SHP77 (cell line): Measurements from ENCODE around the gene MID2.
"Not testable (repeated sequence)": the region's sequence is repeated elsewhere in the genome, so short reads cannot be mapped to it uniquely, and the experiment has no call there.

ENCODE experiments used
- DNase-seq, 2 experiments: peaks; one replicate each; lab custom pipeline; 2025; lab: John Stamatoyannopoulos, UW

MID2 gene

GRCh38 chrX:107842715-107843400 lies 17.2 kb downstream of the MID2 start:
- no peak for DNase-seq

DNA sequence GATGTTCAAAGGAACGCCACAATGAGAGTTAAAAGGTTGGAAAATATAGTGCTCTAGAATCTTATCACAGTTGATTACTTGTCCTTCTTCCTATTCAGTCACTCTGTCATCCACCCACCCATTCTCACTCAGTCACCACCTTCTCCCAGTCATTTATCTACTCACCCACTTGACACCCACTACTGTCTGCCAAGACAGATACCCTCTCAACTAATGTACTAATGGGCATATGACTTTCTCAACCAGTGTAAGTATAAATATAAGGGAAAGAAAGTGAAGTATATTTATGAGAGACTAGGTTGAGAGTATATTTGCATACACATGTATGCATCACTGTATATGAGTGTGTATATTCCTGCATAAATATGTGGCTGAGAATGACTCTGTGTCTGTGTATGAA lies 20.0 kb downstream of the MID2 start:
- DNase-seq: no peak

DNA sequence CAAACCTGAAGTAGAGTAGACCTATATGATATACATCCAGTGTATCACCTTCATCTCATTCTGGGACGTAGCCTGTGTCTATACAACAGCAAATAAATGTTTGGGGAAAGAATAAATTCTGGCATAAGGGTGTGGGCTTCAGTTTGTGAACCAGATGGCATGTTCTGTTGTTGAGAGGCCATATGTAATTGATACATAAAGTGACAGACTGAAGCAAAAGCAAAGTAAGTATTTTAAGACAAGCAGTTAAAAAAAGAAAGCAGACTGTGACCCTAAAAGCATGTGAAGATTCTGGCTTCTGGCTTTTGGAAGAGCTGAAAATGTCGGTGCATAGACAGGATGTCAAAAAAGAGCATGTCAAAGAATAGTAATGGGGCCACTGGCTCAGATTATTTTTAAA lies 22.9 kb downstream of the MID2 start:
- no peak for DNase-seq

DNA sequence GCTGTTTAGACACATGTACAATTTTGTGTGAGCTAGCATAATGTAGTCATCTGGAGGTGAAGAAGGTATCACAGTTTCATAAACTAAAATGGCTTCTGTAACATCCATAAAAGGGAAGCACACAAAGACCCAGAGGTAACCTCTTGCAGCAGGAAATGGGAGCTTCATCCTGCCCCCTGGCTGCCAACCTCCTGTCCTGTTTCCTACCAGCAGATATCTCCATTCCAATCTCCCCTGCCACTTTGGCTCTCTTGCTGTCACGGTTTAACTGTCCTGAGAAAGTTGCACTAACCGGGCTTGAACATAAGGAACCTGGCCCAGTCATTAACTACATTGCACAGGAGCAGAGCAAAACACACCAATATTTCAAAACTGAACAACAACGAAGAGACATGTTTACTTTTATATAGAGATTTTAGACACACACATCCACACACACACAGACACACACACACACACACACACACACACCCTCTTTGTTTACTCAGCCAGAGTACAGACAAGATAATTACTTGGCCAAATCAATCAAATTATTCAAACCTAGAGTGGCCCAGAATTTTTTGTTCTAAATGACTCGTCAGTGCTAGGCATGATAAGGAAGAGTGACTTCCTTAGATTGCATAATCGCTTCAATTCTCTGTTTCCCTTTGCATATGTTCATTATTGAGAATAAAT lies 24.2 kb downstream of the MID2 start:
- DNase-seq: peak in 1 of 2 experiments; percentile 0

DNA sequence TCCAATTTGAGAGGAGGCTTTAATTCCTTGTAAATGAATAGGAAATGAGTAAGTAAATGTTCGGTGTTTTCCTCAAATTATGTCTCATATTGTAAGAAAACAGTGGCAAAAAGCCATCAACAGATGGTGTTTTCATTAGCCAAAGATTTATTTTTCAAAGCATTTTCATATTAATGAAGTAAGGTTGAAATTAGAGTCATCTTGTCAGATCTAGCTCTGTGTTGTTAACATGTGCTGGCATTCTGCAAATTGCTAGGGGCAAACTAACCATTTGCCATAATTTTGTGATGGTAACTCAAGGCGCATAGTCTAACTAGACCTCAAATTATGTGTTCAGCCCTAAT lies 24.7 kb downstream of the MID2 start:
- DNase-seq: no peak

DNA sequence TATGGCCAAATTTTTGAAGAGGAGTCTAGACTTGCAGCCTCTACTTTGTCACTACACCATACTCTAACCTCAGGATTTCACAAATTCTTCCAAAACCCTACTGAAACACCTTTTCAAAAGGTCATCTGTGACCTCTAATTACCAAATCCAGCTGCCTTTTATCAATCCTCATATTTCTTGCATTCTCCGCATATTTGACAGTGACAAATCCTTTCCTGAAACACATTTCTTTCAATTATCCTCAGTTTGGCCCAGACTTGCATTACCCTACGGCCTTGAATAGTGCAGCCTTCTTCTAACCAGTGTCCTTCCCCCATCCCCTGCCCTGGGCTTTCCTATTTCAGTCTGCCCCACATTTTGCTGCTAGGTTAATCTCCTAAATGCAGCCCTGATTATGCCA lies 25.5 kb downstream of the MID2 start:
- no peak for DNase-seq

DNA sequence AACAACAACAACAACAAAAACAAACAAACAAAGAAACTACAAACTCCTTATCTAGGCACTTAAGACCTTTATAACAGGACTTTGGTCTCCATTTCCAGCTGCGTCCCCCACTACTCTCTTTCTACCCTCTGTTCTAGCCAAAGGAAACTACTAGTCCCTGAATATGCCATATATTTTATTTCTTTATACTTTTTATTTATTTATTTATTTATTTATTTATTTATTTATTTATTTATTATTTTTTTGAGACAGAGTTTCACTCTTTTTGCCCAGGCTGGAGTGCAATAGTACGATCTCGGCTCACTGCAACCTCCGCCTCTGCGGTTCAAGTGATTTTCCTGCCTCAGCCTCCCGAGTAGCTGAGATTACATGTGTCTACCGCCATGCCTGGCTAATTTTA lies 26.0 kb downstream of the MID2 start:
- not testable (repeated sequence) for DNase-seq

- no peak for DNase-seq
These were observed 30.6 kb downstream of the MID2 start for GRCh38 chrX:107856289-107856688.

GRCh38 chrX:107857041-107857440 lies 31.4 kb downstream of the MID2 start:
- DNase-seq: not testable (repeated sequence)

DNA sequence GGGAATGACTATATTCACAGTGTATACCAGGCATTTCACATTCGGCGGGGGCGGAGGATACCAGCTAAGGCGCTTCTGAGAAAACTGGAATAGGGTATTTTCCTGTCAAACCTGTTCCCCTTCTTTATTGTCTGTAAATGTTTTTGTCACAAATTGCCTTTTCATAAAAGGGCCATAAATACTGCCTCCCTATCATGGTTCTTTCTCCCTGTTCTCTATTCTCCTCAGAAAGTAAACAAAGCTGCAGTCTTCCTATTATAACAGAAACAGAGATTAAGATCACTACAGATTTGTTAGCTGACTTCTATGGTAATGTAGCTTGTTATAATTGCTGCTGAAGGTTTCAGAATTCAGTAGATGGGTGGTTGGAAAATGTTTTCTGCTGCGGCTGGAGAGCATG lies 32.2 kb downstream of the MID2 start:
- no peak for DNase-seq

DNA sequence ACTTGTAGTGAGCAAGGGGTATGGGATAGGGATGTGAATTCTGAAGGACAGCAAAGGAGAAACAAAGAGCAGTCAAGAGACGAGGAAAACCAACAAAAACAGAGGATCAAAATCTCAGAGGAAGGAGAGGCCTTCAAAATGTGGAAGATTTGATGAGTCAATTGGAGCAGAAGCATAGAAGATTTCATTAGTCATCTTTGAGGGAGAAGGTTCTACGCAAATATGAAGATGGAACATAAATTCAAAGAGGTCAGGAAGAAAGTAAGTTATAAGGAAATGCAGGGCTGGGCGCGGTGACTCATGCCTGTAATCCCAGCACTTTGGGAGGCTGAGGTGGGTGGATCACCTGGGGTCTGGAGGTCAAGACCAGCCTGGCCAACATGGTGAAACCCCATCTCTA lies 35.4 kb downstream of the MID2 start:
- no peak for DNase-seq

DNA sequence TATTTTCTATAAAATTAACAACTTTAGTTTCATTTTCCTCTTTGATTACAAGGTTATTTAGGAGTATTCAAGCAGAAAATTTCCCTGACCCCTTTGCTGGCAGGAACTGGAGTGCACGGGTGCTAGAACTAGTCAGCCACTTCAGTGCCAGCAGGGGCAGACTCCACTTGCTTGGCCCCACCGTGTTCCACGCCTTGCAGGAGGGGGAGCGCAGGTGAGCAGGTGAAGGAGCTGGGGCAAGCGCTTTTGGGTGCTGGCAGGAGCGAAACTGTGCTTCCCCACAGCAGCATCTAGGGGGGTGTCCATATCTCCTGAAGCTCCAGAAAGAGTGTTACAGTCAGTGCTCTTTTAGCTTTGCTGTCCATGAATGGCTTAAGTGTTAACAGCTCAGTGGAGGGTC lies 45.5 kb downstream of the MID2 start:
- no peak for DNase-seq

DNA sequence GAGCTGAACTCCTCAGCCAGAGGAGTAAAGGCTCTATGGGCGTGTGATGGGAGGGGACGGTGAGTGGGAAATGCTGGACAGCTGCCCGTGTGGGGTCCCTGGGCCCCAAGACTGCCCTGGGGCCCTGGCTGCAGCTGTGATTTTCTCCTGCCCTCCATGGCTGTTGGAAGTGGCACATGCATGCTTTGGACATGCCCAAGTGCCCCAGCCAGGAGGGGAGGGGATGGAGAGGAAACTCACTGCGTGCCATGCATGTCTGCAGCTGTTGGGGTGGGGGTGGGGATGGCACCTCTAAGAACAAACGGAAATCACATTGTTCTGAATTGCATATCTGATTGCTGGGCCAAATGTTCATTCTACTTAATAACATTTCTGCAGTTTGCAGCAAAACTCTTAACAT lies 52.4 kb downstream of the MID2 start:
- no peak for DNase-seq

GRCh38 chrX:107880054-107880610 lies 54.5 kb downstream of the MID2 start:
- no peak for DNase-seq

- DNase-seq: peak in 1 of 2 experiments; percentile 16
These were observed 68.4 kb downstream of the MID2 start for GRCh38 chrX:107894038-107894437.

GRCh38 chrX:107902721-107903120 lies 77.1 kb downstream of the MID2 start:
- no peak for DNase-seq

DNA sequence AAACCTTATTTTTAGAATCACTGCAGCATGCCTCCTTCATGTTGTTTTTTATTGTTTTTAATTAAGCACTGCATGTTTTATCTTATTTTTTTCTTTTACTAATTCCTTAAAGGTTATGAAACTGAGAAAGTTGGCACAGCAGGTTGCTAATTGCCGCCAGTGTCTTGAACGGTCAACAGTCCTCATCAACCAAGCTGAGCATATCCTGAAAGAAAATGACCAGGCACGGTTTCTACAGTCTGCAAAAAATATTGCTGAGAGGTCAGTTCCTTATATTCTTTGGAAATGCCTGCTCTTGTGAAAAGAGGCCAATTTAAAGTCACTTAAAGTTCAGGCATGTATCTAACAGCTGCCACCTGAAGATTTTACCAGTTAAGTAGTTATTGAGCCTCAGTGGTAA lies 79.7 kb downstream of the MID2 start:
- DNase-seq: no peak

GRCh38 chrX:107924136-107924746 lies 98.6 kb downstream of the MID2 start:
- no peak for DNase-seq

DNA sequence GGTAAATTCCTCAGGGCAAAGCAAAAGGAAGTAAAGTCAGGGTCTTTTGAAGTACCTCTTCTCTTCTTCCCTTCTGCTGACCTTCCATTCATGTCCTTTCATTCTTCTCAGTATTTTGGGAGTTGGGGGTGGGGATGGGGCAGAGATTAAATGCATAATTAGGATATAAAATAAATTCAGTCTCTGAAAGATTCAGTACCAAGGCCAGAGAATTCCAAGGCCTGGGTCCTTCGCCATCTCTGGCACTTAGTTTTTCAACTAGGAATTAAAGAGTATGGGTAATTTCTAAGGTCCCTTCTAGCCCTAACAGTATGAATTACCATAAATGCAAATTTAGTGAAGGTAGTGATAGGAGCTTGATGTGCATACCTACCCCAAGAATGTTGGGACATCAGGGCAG lies 108.6 kb downstream of the MID2 start:
- DNase-seq: no peak

DNA sequence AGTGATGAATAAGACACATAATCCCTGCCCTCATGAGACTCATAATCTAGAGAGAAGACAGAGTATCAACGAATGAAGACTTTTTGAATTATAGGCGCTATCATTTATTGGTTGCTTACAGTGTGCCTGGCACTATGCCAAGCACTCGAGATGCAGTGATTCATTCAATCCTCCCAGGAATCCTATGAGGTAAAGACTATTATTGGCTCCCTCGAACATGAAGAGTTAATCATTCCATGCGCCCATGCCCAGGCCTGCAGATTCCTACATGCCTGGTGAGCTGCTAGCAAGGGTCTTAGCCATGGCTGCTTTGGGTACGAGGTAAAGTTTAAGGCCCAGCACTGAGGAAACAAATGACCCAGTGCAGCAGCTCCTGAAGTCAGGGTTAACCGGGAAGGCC lies 109.5 kb downstream of the MID2 start:
- no peak for DNase-seq

GRCh38 chrX:107935664-107936433 lies 110.2 kb downstream of the MID2 start:
- DNase-seq: no peak

GRCh38 chrX:107936434-107936730 lies 110.7 kb downstream of the MID2 start:
- no peak for DNase-seq

GRCh38 chrX:107940095-107940494 lies 114.4 kb downstream of the MID2 start:
- DNase-seq: no peak
